ENCODE data around the gene FGF2.
A peak's percentile ranks its signal among the peaks of the same experiment; 100 is the strongest.
"Not testable (repeated sequence)": the region's sequence is repeated elsewhere in the genome, so short reads cannot be mapped to it uniquely, and the experiment has no call there.

The FGF2 gene

GRCh38 chr4:122921300-122921699, 94.7 kb downstream of the FGF2 start:
- H3K27ac ChIP-seq, result peak overlapping the region; percentile 85
- TF ChIP-seq CTCF (conservative IDR thresholded peaks at IDR 0.05), result no peak

GRCh38 chr4:122921971-122922876, 95.6 kb downstream of the FGF2 start, which contains the start of gene NUDT6:
Gene NUDT6, minus strand, starts transcription at chr4:122922597. Its CDS starts 25 bp downstream, at chr4:122922572.
- H3K27ac ChIP-seq, result peak within 1 kb of the TSS; percentile 85
- no peak for TF ChIP-seq CTCF (conservative IDR thresholded peaks at IDR 0.05)

GRCh38 chr4:122922877-122923511, 96.4 kb downstream of the FGF2 start:
- peak overlapping the region; percentile 85 for H3K27ac ChIP-seq
- TF ChIP-seq CTCF (conservative IDR thresholded peaks at IDR 0.05), result no peak

DNA sequence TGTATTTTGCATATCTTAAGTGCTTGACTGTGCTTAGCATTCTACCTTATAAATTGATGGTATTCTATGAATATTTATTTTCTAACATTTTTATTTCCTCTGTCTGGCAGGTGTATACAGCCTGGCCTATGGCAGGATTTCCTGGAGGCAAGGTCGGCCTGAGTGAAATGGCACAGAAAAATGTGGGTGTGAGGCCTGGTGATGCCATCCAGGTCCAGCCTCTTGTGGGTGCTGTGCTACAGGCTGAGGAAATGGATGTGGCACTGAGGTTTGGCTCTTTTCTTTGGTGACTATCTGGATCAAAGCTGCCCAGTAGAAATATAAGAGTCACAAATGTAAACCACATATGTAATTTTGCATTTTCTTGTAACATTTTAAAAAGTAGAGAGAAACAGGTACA, 102.3 kb downstream of the FGF2 start:
- H3K27ac ChIP-seq, result no peak overlapping the region
- TF ChIP-seq CTCF (conservative IDR thresholded peaks at IDR 0.05), result no peak

DNA sequence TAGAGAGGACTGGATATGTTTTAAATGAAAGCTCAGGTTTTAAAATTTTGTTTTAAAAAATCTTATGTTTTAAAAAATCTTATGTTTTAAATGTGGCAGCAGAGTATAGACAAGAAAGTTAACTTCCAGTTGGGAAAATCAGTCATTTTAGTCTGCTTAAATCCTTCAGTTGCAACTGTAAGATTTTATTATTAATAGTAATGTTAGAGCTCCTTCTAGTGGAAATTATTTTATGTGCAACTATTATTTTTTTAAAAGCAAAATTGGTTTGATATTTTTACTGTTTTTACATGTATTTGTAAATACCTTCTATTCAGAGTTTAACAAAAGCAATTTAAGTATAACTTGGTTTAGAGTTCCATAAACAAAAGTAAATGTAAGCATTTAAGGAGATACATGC, 104.2 kb downstream of the FGF2 start:
- H3K27ac ChIP-seq, result no peak overlapping the region
- peak; percentile 77 for TF ChIP-seq CTCF (conservative IDR thresholded peaks at IDR 0.05)

DNA sequence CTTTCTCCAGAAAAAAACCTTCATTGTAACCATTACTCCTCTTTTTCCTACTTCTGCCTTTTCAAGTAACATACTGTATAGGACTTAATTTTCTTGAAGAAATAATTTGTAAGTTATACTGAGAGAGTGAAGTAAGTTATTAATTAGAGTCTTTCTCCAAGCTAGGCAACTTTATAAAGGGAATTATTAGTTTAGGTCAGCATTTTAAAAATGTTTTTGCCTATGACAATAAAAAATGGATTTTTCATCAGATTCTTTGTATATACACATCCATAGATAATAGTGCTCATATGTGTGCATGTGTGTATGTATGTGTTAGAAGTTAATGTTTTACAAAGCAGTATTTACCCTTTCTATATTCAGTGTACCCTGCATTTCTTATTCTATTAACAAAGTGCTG, 106.1 kb downstream of the FGF2 start:
- no peak for TF ChIP-seq CTCF (conservative IDR thresholded peaks at IDR 0.05)
- H3K27ac ChIP-seq, result no peak overlapping the region

GRCh38 chr4:122945136-122945535, 118.5 kb downstream of the FGF2 start:
- not testable (repeated sequence) for H3K27ac ChIP-seq

- TF ChIP-seq CTCF (conservative IDR thresholded peaks at IDR 0.05), result no peak
- H3K27ac ChIP-seq, result no peak overlapping the region
Measured at GRCh38 chr4:122946142-122946541, 119.5 kb downstream of the FGF2 start.
